GM19351 (cell line): Measurements from ENCODE around the gene SLC30A2.
A peak's percentile ranks its signal among the peaks of the same experiment; 100 is the strongest.

Experiments
- ATAC-seq: cut with Tn5 transposase; IDR thresholded peaks from one replicate; pipeline ENCODE4 v1.9.1; 2021; ENCODE audit warnings: mild to moderate bottlenecking, moderate library complexity; ENCODE audit not compliant: unreplicated experiment

The SLC30A2 gene

GRCh38 chr1:26043765-26044164 is 2.2 kb downstream of the SLC30A2 start:
- ATAC-seq, result no peak

GRCh38 chr1:26041978-26042377 is 3.9 kb downstream of the SLC30A2 start:
- no peak for ATAC-seq

- ATAC-seq, result no peak
Observed at GRCh38 chr1:26041401-26041800, 4.5 kb downstream of the SLC30A2 start.

- no peak for ATAC-seq
Observed at GRCh38 chr1:26038904-26039303, 7.0 kb downstream of the SLC30A2 start.

- no peak for ATAC-seq
Observed at GRCh38 chr1:26038477-26038876, 7.4 kb downstream of the SLC30A2 start.

GRCh38 chr1:26037904-26038303 is 8.0 kb downstream of the SLC30A2 start:
- ATAC-seq, result no peak

GRCh38 chr1:26036756-26037281 is 9.1 kb downstream of the SLC30A2 start:
- no peak for ATAC-seq

- ATAC-seq, result peak; percentile 61
Observed at GRCh38 chr1:26035959-26036755, 9.8 kb downstream of the SLC30A2 start.

- peak; percentile 94 for ATAC-seq
Observed at GRCh38 chr1:26035203-26035958, 10.5 kb downstream of the SLC30A2 start.

GRCh38 chr1:26034504-26035202 is 11.3 kb downstream of the SLC30A2 start:
- no peak for ATAC-seq

- no peak for ATAC-seq
Observed at GRCh38 chr1:26032656-26033357, 13.1 kb downstream of the SLC30A2 start.

GRCh38 chr1:26031611-26032220 is 14.2 kb downstream of the SLC30A2 start:
- no peak for ATAC-seq

- ATAC-seq, result no peak
Observed at GRCh38 chr1:26031196-26031595, 14.7 kb downstream of the SLC30A2 start.

- ATAC-seq, result no peak
Observed at GRCh38 chr1:26029864-26030481, 15.9 kb downstream of the SLC30A2 start.

GRCh38 chr1:26029054-26029863 is 16.7 kb downstream of the SLC30A2 start:
- ATAC-seq, result no peak

- no peak for ATAC-seq
Observed at GRCh38 chr1:26028490-26028980, 17.4 kb downstream of the SLC30A2 start.

GRCh38 chr1:26027716-26028489 is 18.0 kb downstream of the SLC30A2 start:
- ATAC-seq, result no peak

- ATAC-seq, result no peak
Observed at GRCh38 chr1:26025517-26025916, 20.4 kb downstream of the SLC30A2 start.
